Immature natural killer cell (primary cell): ENCODE results near the gene BRSK2. TPM values are rescaled to one million over a fixed set of nuclear protein-coding genes. Genes with fewer than 3 reads are reported as not detected.
"Not testable (repeated sequence)": the region's sequence is repeated elsewhere in the genome, so short reads cannot be mapped to it uniquely, and the experiment has no call there.

Experiments used
- DNase-seq, 3 donors: peaks; one replicate each; pipeline ENCODE4 v3.0.0; 2022; ENCODE audit warnings: mixed read lengths in 1 of 3
- H3K27ac Mint-ChIP-seq, 6 donors: one replicate each; pipeline ENCODE4 v1.8.0; 2020; ENCODE audit warnings: mixed read lengths in 6 of 6, mild to moderate bottlenecking in 5 of 6, inconsistent platforms in 4 of 6, moderate library complexity in 3 of 6
- H3K27me3 Mint-ChIP-seq, 3 donors: one replicate each; pipeline ENCODE4 v1.8.0; 2020 to 2021; ENCODE audit warnings: low read depth in 3 of 3, mild to moderate bottlenecking in 3 of 3, mixed read lengths in 3 of 3, moderate library complexity in 3 of 3, inconsistent platforms in 1 of 3
- H3K36me3 Mint-ChIP-seq, 3 donors: one replicate each; pipeline ENCODE4 v1.8.0; 2020; ENCODE audit warnings: mixed read lengths in 3 of 3, inconsistent platforms in 2 of 3, mild to moderate bottlenecking in 2 of 3
- H3K4me1 Mint-ChIP-seq, 2 donors: one replicate each; pipeline ENCODE4 v1.8.0; 2020; ENCODE audit warnings: inconsistent platforms in 2 of 2, mild to moderate bottlenecking in 2 of 2, mixed read lengths in 2 of 2, moderate library complexity in 1 of 2
- H3K4me3 Mint-ChIP-seq, 5 donors: one replicate each; pipeline ENCODE4 v1.8.0; 2020; ENCODE audit warnings: mild to moderate bottlenecking in 5 of 5, mixed read lengths in 5 of 5, inconsistent platforms in 3 of 5, moderate library complexity in 3 of 5
- H3K9me3 Mint-ChIP-seq, 6 donors: one replicate each; pipeline ENCODE4 v1.8.0; 2020; ENCODE audit warnings: mild to moderate bottlenecking in 6 of 6, mixed read lengths in 6 of 6, inconsistent platforms in 4 of 6, moderate library complexity in 3 of 6
- polyA plus RNA-seq, 3 donors: library from polyadenylated mRNA; unstranded; fragments of 300-500 nt; fragmentation: Illumina TruSeq; gene quantifications; one replicate each; pipeline ENCODE4 v1.2.3, GENCODE V29; 2021

BRSK2 gene
- polyA plus RNA-seq, 3 donors from 2014 or later: 0.12 TPM; not detected in 2

GRCh38 chr11:1508986-1509385 is 119.3 kb downstream of the BRSK2 start:
- Mint-ChIP-seq H3K4me1 (peaks cover 58 to 82% of the 10 kb centered on the region in 2 donors), H3K27me3 (peaks cover 2 to 7% (median 2%) of the 10 kb centered on the region in 3 donors), H3K36me3 (no peaks in the 10 kb centered on the region), H3K9me3 (no peaks in the 10 kb centered on the region), H3K27ac (peak overlapping the region in 5 of 6 donors; percentile 9 to 62 (median 31)), H3K4me3 (no peak overlapping the region)
- DNase-seq: no peak

DNA sequence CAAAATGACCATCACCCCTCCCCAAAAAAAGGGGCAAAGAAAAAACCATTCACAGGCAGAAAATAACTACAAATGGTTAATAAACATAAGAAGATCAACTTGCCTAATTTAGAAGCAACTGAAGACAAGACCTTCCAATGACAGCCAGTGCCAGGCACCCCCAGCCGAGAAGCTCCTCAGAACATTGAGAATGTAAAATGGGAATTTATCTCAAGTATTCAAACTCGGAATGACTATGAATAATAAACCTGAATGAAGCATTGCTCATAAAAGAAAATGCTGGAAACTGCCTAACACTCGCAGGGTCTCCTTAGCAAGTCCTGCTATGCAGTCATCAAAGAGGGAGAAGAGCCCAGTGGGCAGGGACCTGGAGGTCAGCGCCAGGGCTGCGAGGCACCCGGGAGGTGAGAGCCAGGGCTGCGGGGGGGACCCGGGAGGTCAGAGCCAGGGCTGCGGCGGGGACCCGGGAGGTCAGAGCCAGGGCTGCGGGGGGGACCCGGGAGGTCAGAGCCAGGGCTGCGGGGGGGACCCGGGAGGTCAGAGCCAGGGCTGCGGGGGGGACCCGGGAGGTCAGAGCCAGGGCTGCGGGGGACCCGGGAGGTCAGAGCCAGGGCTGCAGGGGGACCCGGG is 120.0 kb downstream of the BRSK2 start:
- no peaks in the 10 kb centered on the region for H3K36me3 Mint-ChIP-seq
- no peak for DNase-seq
- H3K9me3 Mint-ChIP-seq: no peaks in the 10 kb centered on the region
- H3K4me1 Mint-ChIP-seq: peaks cover 63 to 82% of the 10 kb centered on the region in 2 donors
- peak overlapping the region in 3 of 6 donors; percentile 9 to 62 (median 20) for H3K27ac Mint-ChIP-seq
- no peak overlapping the region for H3K4me3 Mint-ChIP-seq
- H3K27me3 Mint-ChIP-seq: peaks cover 2 to 8% (median 2%) of the 10 kb centered on the region in 3 donors

DNA sequence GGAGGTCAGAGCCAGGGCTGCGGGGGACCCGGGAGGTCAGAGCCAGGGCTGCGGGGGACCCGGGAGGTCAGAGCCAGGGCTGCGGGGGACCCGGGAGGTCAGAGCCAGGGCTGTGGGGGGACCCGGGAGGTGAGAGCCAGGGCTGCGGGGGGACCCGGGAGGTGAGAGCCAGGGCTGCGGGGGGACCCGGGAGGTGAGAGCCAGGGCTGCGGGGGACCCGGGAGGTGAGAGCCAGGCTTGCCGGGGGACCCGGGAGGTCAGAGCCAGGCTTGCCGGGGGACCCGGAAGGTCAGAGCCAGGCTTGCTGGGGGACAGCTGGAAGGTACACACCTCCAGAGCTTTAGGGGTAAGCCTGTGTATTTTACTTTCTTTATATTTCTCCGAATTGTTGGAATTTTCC is 120.6 kb downstream of the BRSK2 start:
- H3K9me3 Mint-ChIP-seq, DNase-seq, H3K27me3 Mint-ChIP-seq, H3K4me3 Mint-ChIP-seq, H3K36me3 Mint-ChIP-seq, H3K27ac Mint-ChIP-seq: not testable (repeated sequence)
- H3K4me1 Mint-ChIP-seq: peaks cover 65 to 83% of the 10 kb centered on the region in 2 donors

- Mint-ChIP-seq H3K27me3 (peaks cover 2 to 8% (median 4%) of the 10 kb centered on the region in 3 donors), H3K4me3 (no peak overlapping the region), H3K9me3 (no peaks in the 10 kb centered on the region), H3K4me1 (peaks cover 71 to 85% of the 10 kb centered on the region in 2 donors), H3K27ac (peak overlapping the region in 1 of 6 donors; percentile 17), H3K36me3 (no peaks in the 10 kb centered on the region)
- DNase-seq: no peak
Measured at GRCh38 chr11:1510928-1511327, 121.2 kb downstream of the BRSK2 start.

- Mint-ChIP-seq H3K27me3 (peaks cover 2 to 7% (median 4%) of the 10 kb centered on the region in 3 donors), H3K27ac (peak overlapping the region in 4 of 6 donors; percentile 17 to 56 (median 48)), H3K4me1 (peaks cover 72 to 85% of the 10 kb centered on the region in 2 donors), H3K4me3 (peak overlapping the region in 1 of 5 donors; percentile 5), H3K9me3 (no peaks in the 10 kb centered on the region), H3K36me3 (no peaks in the 10 kb centered on the region)
- no peak for DNase-seq
Measured at GRCh38 chr11:1511937-1512496, 122.3 kb downstream of the BRSK2 start.

Other genes with a start within 250 kb of the BRSK2 start
- gene MUC5AC, start 232.0 kb upstream of the BRSK2 start, polyA plus RNA-seq: not detected
- not detected for gene MUC5B, start 166.9 kb upstream of the BRSK2 start, polyA plus RNA-seq
- 10 to 100 TPM; 40.5 to 47.8 (median 42.2) TPM for gene TOLLIP, start 80.3 kb upstream of the BRSK2 start, polyA plus RNA-seq
- 10 to 100 TPM; 43.7 to 70.9 (median 68.8) TPM for gene MOB2, start 96.8 kb downstream of the BRSK2 start, polyA plus RNA-seq
- under 1 TPM in 1 of 3 donors, not detected in 2; 0.07 TPM for gene DUSP8, start 182.3 kb downstream of the BRSK2 start, polyA plus RNA-seq
- not detected for gene KRTAP5-1, start 195.3 kb downstream of the BRSK2 start, polyA plus RNA-seq
- gene KRTAP5-2, start 208.4 kb downstream of the BRSK2 start, polyA plus RNA-seq: not detected
- gene KRTAP5-3, start 218.5 kb downstream of the BRSK2 start, polyA plus RNA-seq: not detected
- not detected for gene KRTAP5-4, start 232.2 kb downstream of the BRSK2 start, polyA plus RNA-seq
- gene KRTAP5-5, start 239.8 kb downstream of the BRSK2 start, polyA plus RNA-seq: not detected